ENCODE data around the gene FMN1. TPM values are rescaled to one million over a fixed set of nuclear protein-coding genes. Genes with fewer than 3 reads are reported as not detected.

FMN1 gene
- polyA plus RNA-seq, 1 donor from 2014 or later, result 0.40 TPM

GRCh38 chr15:33068007-33068481 lies 126.5 kb downstream of the FMN1 start:
- Histone ChIP-seq H2AFZ (ENCODE audit: low read depth, low read length) (no peak overlapping the region), H3K27me3 (ENCODE audit: insufficient read depth, low read depth, low read length) (no peaks in the 10 kb centered on the region), H3K9me3 (ENCODE audit: low read length) (no peaks in the 10 kb centered on the region), H4K20me1 (ENCODE audit: insufficient read depth) (no peaks in the 10 kb centered on the region), H3K4me3 (ENCODE audit: low read length) (no peak overlapping the region), H3K79me2 (replicated peaks; ENCODE audit: insufficient read depth, low read length) (no peaks in the 10 kb centered on the region), H3K9me2 (ENCODE audit: insufficient read depth, low read length) (no peaks in the 10 kb centered on the region), H3K4me2 (ENCODE audit: low read length) (no peak overlapping the region), H3K9ac (ENCODE audit: low read length) (no peak overlapping the region), H3K36me3 (ENCODE audit: insufficient read depth, low read length) (no peaks in the 10 kb centered on the region), H3F3A (ENCODE audit: insufficient read depth, low read length, poor library complexity, severe bottlenecking) (no peaks in the 10 kb centered on the region), H3K27ac (ENCODE audit: low read length) (no peak overlapping the region)
- TF ChIP-seq TAF1 (IDR thresholded peaks at IDR 0.05; ENCODE audit: low read depth), result no peak
- no peak for TF ChIP-seq POLR2AphosphoS5 (IDR thresholded peaks at IDR 0.05)
- TF ChIP-seq EP300 (conservative IDR thresholded peaks at IDR 0.05; ENCODE audit: poor library complexity, severe bottlenecking), result no peak
- no peak for TF ChIP-seq EZH2 (IDR thresholded peaks at IDR 0.05; ENCODE audit: borderline replicate concordance, insufficient read depth, low read length, poor library complexity, severe bottlenecking)
- TF ChIP-seq RAD21 (conservative IDR thresholded peaks at IDR 0.05), result no peak
- no peak for TF ChIP-seq SMC3 (conservative IDR thresholded peaks at IDR 0.05; ENCODE audit: poor library complexity)

- H3K4me3 ChIP-seq (ENCODE audit: low read length), result no peak overlapping the region
- H3K9ac ChIP-seq (ENCODE audit: low read length), result no peak overlapping the region
- no peak overlapping the region for H2AFZ ChIP-seq (ENCODE audit: low read depth, low read length)
- TF ChIP-seq MXI1 (conservative IDR thresholded peaks at IDR 0.05; ENCODE audit: poor library complexity, severe bottlenecking) (no peak), CTCF (IDR thresholded peaks at IDR 0.05; ENCODE audit: poor library complexity, severe bottlenecking) (no peak), RAD21 (conservative IDR thresholded peaks at IDR 0.05) (no peak), EP300 (conservative IDR thresholded peaks at IDR 0.05; ENCODE audit: poor library complexity, severe bottlenecking) (no peak), EZH2 (IDR thresholded peaks at IDR 0.05; ENCODE audit: borderline replicate concordance, insufficient read depth, low read length, poor library complexity, severe bottlenecking) (no peak), POLR2AphosphoS5 (IDR thresholded peaks at IDR 0.05) (no peak), REST (IDR thresholded peaks at IDR 0.05; ENCODE audit: borderline replicate concordance) (no peak), SMC3 (conservative IDR thresholded peaks at IDR 0.05; ENCODE audit: poor library complexity) (no peak), TAF1 (IDR thresholded peaks at IDR 0.05; ENCODE audit: low read depth) (no peak)
- no peaks in the 10 kb centered on the region for H3K9me3 ChIP-seq (ENCODE audit: low read length)
- no peaks in the 10 kb centered on the region for H3F3A ChIP-seq (ENCODE audit: insufficient read depth, low read length, poor library complexity, severe bottlenecking)
- no peaks in the 10 kb centered on the region for H3K9me2 ChIP-seq (ENCODE audit: insufficient read depth, low read length)
- H3K79me2 ChIP-seq (replicated peaks; ENCODE audit: insufficient read depth, low read length), result no peaks in the 10 kb centered on the region
- H3K4me2 ChIP-seq (ENCODE audit: low read length), result no peak overlapping the region
- H3K27ac ChIP-seq (ENCODE audit: low read length), result no peak overlapping the region
- no peaks in the 10 kb centered on the region for H3K36me3 ChIP-seq (ENCODE audit: insufficient read depth, low read length)
- H4K20me1 ChIP-seq (ENCODE audit: insufficient read depth), result no peaks in the 10 kb centered on the region
- no peaks in the 10 kb centered on the region for H3K27me3 ChIP-seq (ENCODE audit: insufficient read depth, low read depth, low read length)
These were observed 127.1 kb downstream of the FMN1 start for GRCh38 chr15:33067456-33067855.
